MM.1S (cell line): ENCODE data around the gene ZBTB7B.
A peak's percentile ranks its signal among the peaks of the same experiment; 100 is the strongest.

Experiments
- DNase-seq: peaks from one replicate; pipeline ENCODE4 v3.0.0-alpha.2; 2015
- H2AFZ ChIP-seq: fragments of 300-600 bp; sonication (generic); 2 replicates; pipeline ENCODE4 v1.6.0; 2016; ENCODE audit warnings: antibody characterized with exemption, low read length
- H3F3A ChIP-seq: fragments of 300-600 bp; sonication (generic); 2 replicates; pipeline ENCODE4 v1.6.1; 2016; ENCODE audit warnings: mild to moderate bottlenecking, antibody characterized with exemption, low read length, moderate library complexity, mixed read lengths; ENCODE audit not compliant: insufficient read depth
- H3K27ac ChIP-seq: fragments of 300-600 bp; sonication (generic); 2 replicates; pipeline ENCODE4 v1.5.1; 2016; ENCODE audit warnings: mild to moderate bottlenecking, low read length
- H3K27me3 ChIP-seq: fragments of 300-600 bp; sonication (generic); replicated peaks from 2 replicates; pipeline ENCODE4 v1.6.0; 2016; ENCODE audit warnings: low read length; ENCODE audit not compliant: insufficient read depth
- H3K36me3 ChIP-seq: fragments of 300-600 bp; sonication (generic); replicated peaks from 2 replicates; pipeline ENCODE4 v1.6.1; 2016; ENCODE audit warnings: mild to moderate bottlenecking, low read length, mixed read lengths; ENCODE audit not compliant: insufficient read depth
- H3K4me1 ChIP-seq: fragments of 300-600 bp; sonication (generic); 2 replicates; pipeline ENCODE4 v1.6.1; 2016; ENCODE audit warnings: low read length, mixed read lengths
- H3K4me2 ChIP-seq: fragments of 300-600 bp; sonication (generic); 2 replicates; pipeline ENCODE4 v1.6.0; 2016; ENCODE audit warnings: low read depth, low read length
- H3K4me3 ChIP-seq: fragments of 300-600 bp; sonication (generic); 2 replicates; pipeline ENCODE4 v1.5.1; 2016; ENCODE audit warnings: low read length, mixed read lengths
- H3K79me2 ChIP-seq: fragments of 300-600 bp; sonication (generic); 2 replicates; pipeline ENCODE4 v1.6.1; 2016; ENCODE audit warnings: mixed run types, low read length, mixed read lengths
- H3K9ac ChIP-seq: fragments of 300-600 bp; sonication (generic); 2 replicates; pipeline ENCODE4 v1.6.1; 2016; ENCODE audit warnings: low read length, mixed read lengths
- H3K9me2 ChIP-seq: fragments of 300-600 bp; sonication (generic); replicated peaks from 2 replicates; pipeline ENCODE4 v1.6.1; 2016; ENCODE audit warnings: mild to moderate bottlenecking, low read length, mixed read lengths; ENCODE audit not compliant: insufficient read depth
- H3K9me3 ChIP-seq: fragments of 300-600 bp; sonication (generic); replicated peaks from 2 replicates; pipeline ENCODE4 v1.6.1; 2016; ENCODE audit warnings: mild to moderate bottlenecking, low read length, mixed read lengths; ENCODE audit not compliant: insufficient read depth
- H4K20me1 ChIP-seq: fragments of 300-600 bp; sonication (generic); 2 replicates; pipeline ENCODE4 v1.6.1; 2016; ENCODE audit warnings: mild to moderate bottlenecking, low read length, moderate library complexity, mixed read lengths; ENCODE audit not compliant: insufficient read depth
- EZH2 ChIP-seq: fragments of 300-600 bp; sonication (generic); optimal IDR thresholded peaks from 2 replicates; pipeline ENCODE3; 2017; ENCODE audit warnings: low read depth, mild to moderate bottlenecking, antibody characterized with exemption, low read length, mixed read lengths
- EZH2phosphoT487 ChIP-seq: fragments of 300-600 bp; sonication (generic); IDR thresholded peaks from 2 replicates; pipeline ENCODE4 v1.6.1; 2018; ENCODE audit warnings: antibody characterized with exemption, low read length
- TF ChIP-seq, protein P1 (sequence below): fragments of 300-600 bp; sonication (generic); IDR thresholded peaks from 2 replicates; pipeline ENCODE4 v1.5.1; 2016; ENCODE audit warnings: antibody characterized with exemption, low read length, mixed read lengths

Gene ZBTB7B

DNA sequence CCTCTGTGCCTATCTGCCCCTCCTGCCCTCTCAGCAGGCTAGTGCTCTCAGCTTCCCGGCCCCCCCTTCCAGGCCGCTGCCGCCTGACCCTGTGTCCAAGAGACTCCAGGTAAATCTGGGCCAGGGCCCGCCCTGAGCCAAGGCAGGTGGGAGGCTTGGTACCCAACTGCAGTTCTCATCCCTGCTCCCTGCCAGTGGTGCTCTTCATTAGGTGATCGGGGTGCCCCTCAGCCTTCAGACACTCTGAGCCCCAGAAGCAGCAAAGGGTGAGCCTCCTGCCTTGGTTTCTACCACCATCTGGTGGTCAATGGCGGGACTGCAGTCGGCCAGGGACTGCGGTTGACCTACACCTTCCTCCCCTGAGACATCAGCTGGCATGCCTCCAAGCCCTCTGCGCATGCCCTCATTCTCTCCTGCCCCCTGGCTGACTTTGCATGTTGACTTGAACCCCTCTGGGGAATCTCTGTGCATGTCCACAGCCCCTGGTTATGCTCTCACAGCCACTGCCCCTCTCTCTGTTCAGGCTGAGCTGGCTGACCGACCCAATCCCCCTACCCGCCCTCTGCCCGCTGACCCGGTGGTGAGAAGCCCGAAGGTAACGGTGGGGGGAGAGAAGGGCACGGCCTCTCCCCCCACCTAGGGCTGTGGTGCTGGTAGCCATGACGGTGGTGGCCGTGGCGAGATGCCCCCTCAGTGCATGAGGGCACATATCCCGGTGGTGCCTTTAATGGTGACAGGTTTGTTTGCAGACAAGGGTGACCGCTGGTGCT, 59.0 kb downstream of the ZBTB7B start:
- Histone ChIP-seq H2AFZ (no peak overlapping the region), H3K9ac (no peak overlapping the region), H3K4me1 (peaks cover 13% of the 10 kb centered on the region), H4K20me1 (no peaks in the 10 kb centered on the region), H3K4me2 (peak overlapping the region; percentile 29; the same call in 1 of the 2 replicates), H3K79me2 (0 out of 2 replicates have a peak, but pooled peaks cover 8% of the 10 kb centered on the region), H3K36me3 (peaks cover 2% of the 10 kb centered on the region; the same call in 1 of the 2 replicates), H3F3A (peaks cover 17% of the 10 kb centered on the region), H3K27me3 (no peaks in the 10 kb centered on the region), H3K9me3 (no peaks in the 10 kb centered on the region), H3K27ac (no peak overlapping the region), H3K4me3 (no peak overlapping the region), H3K9me2 (no peaks in the 10 kb centered on the region)
- TF ChIP-seq, protein P1, sequence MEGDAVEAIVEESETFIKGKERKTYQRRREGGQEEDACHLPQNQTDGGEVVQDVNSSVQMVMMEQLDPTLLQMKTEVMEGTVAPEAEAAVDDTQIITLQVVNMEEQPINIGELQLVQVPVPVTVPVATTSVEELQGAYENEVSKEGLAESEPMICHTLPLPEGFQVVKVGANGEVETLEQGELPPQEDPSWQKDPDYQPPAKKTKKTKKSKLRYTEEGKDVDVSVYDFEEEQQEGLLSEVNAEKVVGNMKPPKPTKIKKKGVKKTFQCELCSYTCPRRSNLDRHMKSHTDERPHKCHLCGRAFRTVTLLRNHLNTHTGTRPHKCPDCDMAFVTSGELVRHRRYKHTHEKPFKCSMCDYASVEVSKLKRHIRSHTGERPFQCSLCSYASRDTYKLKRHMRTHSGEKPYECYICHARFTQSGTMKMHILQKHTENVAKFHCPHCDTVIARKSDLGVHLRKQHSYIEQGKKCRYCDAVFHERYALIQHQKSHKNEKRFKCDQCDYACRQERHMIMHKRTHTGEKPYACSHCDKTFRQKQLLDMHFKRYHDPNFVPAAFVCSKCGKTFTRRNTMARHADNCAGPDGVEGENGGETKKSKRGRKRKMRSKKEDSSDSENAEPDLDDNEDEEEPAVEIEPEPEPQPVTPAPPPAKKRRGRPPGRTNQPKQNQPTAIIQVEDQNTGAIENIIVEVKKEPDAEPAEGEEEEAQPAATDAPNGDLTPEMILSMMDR = peak; percentile 100
- no peak for TF ChIP-seq EZH2
- peak; percentile 96 for DNase-seq

DNA sequence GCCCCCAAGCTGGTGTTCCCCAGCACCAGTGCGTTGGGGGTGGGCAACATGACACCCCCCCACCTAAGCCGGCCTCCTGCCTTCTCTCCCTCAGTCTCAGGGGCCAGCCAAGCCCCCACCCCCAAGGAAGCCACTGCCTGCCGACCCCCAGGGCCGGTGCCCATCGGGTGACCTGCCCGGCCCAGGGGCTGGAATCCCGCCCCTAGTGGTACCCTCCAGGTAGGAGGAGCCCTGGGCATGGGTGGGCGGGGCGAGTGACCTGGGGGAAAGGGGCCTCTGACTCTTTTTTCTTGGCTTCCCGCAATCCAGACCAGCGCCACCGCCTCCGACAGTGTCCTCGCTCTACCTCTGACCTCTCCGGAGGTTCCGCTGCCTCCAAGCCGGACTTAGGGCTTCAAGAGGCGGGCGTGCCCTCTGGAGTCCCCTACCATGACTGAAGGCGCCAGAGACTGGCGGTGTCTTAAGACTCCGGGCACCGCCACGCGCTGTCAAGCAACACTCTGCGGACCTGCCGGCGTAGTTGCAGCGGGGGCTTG, 59.6 kb downstream of the ZBTB7B start:
- H3K9me2 ChIP-seq = no peaks in the 10 kb centered on the region
- 0 out of 2 replicates have a peak, but pooled peaks cover 8% of the 10 kb centered on the region for H3K79me2 ChIP-seq
- no peaks in the 10 kb centered on the region for H3K27me3 ChIP-seq
- H3F3A ChIP-seq = peaks cover 17% of the 10 kb centered on the region
- no peaks in the 10 kb centered on the region for H3K9me3 ChIP-seq
- peaks cover 13% of the 10 kb centered on the region for H3K4me1 ChIP-seq
- no peak overlapping the region for H3K9ac ChIP-seq
- H3K27ac ChIP-seq = no peak overlapping the region
- no peak overlapping the region for H3K4me3 ChIP-seq
- no peak overlapping the region for H2AFZ ChIP-seq
- H3K4me2 ChIP-seq = peak overlapping the region; percentile 96; the same call in 1 of the 2 replicates
- TF ChIP-seq EZH2 (no peak), EZH2phosphoT487 (no peak)
- TF ChIP-seq, protein P1 = no peak
- no peaks in the 10 kb centered on the region for H4K20me1 ChIP-seq
- no peak for DNase-seq
- peaks cover 2% of the 10 kb centered on the region; the same call in 1 of the 2 replicates for H3K36me3 ChIP-seq

DNA sequence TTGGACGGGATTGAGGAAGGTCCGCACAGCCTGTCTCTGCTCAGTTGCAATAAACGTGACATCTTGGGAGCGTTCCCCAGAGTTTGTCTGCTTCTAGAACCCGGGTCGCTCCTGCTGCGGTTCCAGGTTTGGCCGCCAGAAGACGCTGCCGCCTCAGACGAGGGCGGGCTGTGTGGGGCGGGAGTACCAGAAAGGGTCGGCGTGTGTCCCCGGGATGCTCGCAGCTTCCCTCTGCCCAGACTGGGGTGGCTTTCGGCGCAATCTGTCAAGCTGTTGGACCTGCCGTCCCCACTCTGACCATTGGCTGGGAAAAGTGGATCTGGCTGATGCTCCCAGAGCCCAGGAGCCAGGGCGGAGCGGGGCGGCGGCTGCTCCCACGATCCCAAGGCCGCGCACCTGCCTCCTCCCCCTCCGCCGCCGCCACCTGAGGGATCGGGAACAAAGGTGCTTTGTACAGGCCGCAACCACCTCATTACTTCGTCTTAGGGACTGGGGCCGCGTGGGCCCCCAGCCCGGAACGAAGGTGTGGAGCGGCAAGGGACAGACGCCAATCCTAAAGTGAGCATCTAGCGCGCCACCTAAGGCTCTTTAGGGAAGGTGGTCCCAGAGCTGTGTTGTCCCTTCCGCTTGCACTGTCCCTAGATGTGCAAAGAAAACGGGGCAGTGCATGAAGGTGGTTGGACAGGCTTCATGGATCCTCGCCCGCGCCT, 60.3 kb downstream of the ZBTB7B start:
- H3K27me3 ChIP-seq = no peaks in the 10 kb centered on the region
- 0 out of 2 replicates have a peak, but pooled peaks cover 8% of the 10 kb centered on the region for H3K79me2 ChIP-seq
- H3K9me2 ChIP-seq = no peaks in the 10 kb centered on the region
- peaks cover 2% of the 10 kb centered on the region; the same call in 1 of the 2 replicates for H3K36me3 ChIP-seq
- H3K4me2 ChIP-seq = peak overlapping the region; percentile 96
- H3K27ac ChIP-seq = no peak overlapping the region
- peaks cover 13% of the 10 kb centered on the region for H3K4me1 ChIP-seq
- no peaks in the 10 kb centered on the region for H3K9me3 ChIP-seq
- TF ChIP-seq, protein P1 = peak; percentile 97
- TF ChIP-seq EZH2phosphoT487 (no peak), EZH2 (no peak)
- no peak overlapping the region; the same call in 1 of the 2 replicates for H3K9ac ChIP-seq
- H3K4me3 ChIP-seq = peak overlapping the region; percentile 74
- H4K20me1 ChIP-seq = no peaks in the 10 kb centered on the region
- H2AFZ ChIP-seq = peak overlapping the region; percentile 72
- peak; percentile 77 for DNase-seq
- H3F3A ChIP-seq = peaks cover 17% of the 10 kb centered on the region
